Right lobe of liver (tissue), 6 donors: ENCODE measurements around the gene UBL7. TPM values are rescaled to one million over a fixed set of nuclear protein-coding genes. Genes with fewer than 3 reads are reported as not detected.

ENCODE experiments used
- ATAC-seq, 4 donors: fragments of 200-7000 bp; cut with Tn5 transposase; one replicate each; pipeline ENCODE4 v1.9.1; 2020; ENCODE audit warnings: mild to moderate bottlenecking in 4 of 4, moderate library complexity in 4 of 4
- DNase-seq, 3 donors: peaks; one replicate each; pipeline ENCODE4 v3.0.0-alpha.2; 2020
- H3K27ac ChIP-seq, 3 donors: fragments of 200-600 bp; one replicate each; pipeline ENCODE4 v1.8.0; 2022
- H3K27me3 ChIP-seq, 2 donors: fragments of 200-600 bp; one replicate each; pipeline ENCODE4 v1.8.0; 2022
- H3K36me3 ChIP-seq, 4 donors: fragments of 200-600 bp; sonication (generic) in 1 of 4; one replicate each; pipeline versions ENCODE4 v1.5.1 to v1.8.0; 2017 to 2022; ENCODE audit warnings: control low read depth in 1 of 4
- H3K4me1 ChIP-seq, 4 donors: fragments of 200-600 bp; sonication (generic) in 1 of 4; one replicate each; pipeline versions ENCODE4 v1.5.1 to v1.8.0; 2017 to 2022; ENCODE audit warnings: control low read depth in 1 of 4
- H3K4me3 ChIP-seq, 3 donors: fragments of 200-600 bp; one replicate each; pipeline ENCODE4 v1.8.0; 2022
- H3K9me3 ChIP-seq, 4 donors: fragments of 200-600 bp; sonication (generic) in 1 of 4; one replicate each; pipeline versions ENCODE4 v1.5.1 to v1.8.0; 2017 to 2022; ENCODE audit warnings: control low read depth in 1 of 4
- CTCF ChIP-seq, 4 donors: fragments of 200-600 bp in 3 of 4; fragments of 450-650 bp in 1 of 4; IDR thresholded peaks; one replicate each; pipeline versions ENCODE4 v1.5.1 to v1.8.0; 2016 to 2022; ENCODE audit warnings: antibody characterized with exemption in 4 of 4, mild to moderate bottlenecking in 2 of 4
- POLR2A ChIP-seq: fragments of 450-650 bp; IDR thresholded peaks from one replicate; pipeline ENCODE4 v1.6.1; 2017; ENCODE audit warnings: antibody characterized with exemption, mild to moderate bottlenecking
- WGBS: methylation state at CpG from one replicate; pipeline ENCODE4 v1.1.6; 2018; ENCODE audit warnings: low coverage, low lambda C conversion rate; ENCODE audit not compliant: insufficient coverage; ENCODE audit errors: missing lambda C conversion rate; 5-methylcytosine and 5-hydroxymethylcytosine counted together
- intact Hi-C, 2 donors: fragments of 100-400 bp; cut with DNase I; formaldehyde crosslinking; loops; one replicate each; pipeline versions ENCODE4 v1.11.2 to v1.14.1; 2022
- total RNA-seq, 6 experiments: library from RNA; depleted of rRNA in 2 of 6; stranded (reverse); fragments of >200 nt in 2 of 6; fragmentation: NEBNext Ultra II Directional in 3 of 6; extraction: Animal tissue kit (Norgen Biotek cat#: 25700) in 3 of 6; gene quantifications; one replicate each; pipeline versions ENCODE4 v1.1.0 to v1.2.4, GENCODE V29; 2016 to 2023
- donor health status: DM: no; HTN: yes; CAD: no.
- donor health status: DM: no; HTN: no; CAD: no.
- donor health status: DM: no; HTN: no; CAD: no.
- donor health status: DM: no; HTN: yes; CAD: no.
- donor health status: DM: no; HTN: yes; CAD: no.

Gene UBL7
- total RNA-seq, 6 experiments from 2014 or later = 14.8 to 38.0 (median 17.3) TPM

GRCh38 chr15:74417225-74417624, 43.7 kb downstream of the UBL7 start:
- DNase-seq (no peak), ATAC-seq (no peak)
- H3K36me3 ChIP-seq = no peaks in the 10 kb centered on the region
- intact Hi-C loops = no loop called here
- no peak for TF ChIP-seq CTCF (IDR thresholded peaks at IDR 0.05)
- TF ChIP-seq POLR2A = no peak
- H3K9me3 ChIP-seq = no peaks in the 10 kb centered on the region
- H3K27ac ChIP-seq = no peak overlapping the region
- no CpG with 5 or more reads among the region's 13 CpGs for WGBS
- H3K27me3 ChIP-seq = no peaks in the 10 kb centered on the region
- H3K4me1 ChIP-seq = no peaks in the 10 kb centered on the region
- no peak overlapping the region for H3K4me3 ChIP-seq

- ATAC-seq = no peak
- 85% methylated on average over 8 of the region's 19 CpGs for WGBS
Observed at GRCh38 chr15:74415966-74416916, 44.7 kb downstream of the UBL7 start.

GRCh38 chr15:74414603-74415338, 46.2 kb downstream of the UBL7 start:
- intact Hi-C loops = no loop called here
- Histone ChIP-seq H3K4me3 (no peak overlapping the region), H3K36me3 (no peaks in the 10 kb centered on the region), H3K27ac (no peak overlapping the region), H3K4me1 (no peaks in the 10 kb centered on the region), H3K27me3 (no peaks in the 10 kb centered on the region), H3K9me3 (no peaks in the 10 kb centered on the region)
- DNase-seq (no peak), ATAC-seq (no peak)
- 83% methylated on average over 2 of the region's 12 CpGs for WGBS
- TF ChIP-seq CTCF (IDR thresholded peaks at IDR 0.05) (no peak), POLR2A (no peak)

More at GRCh38 chr15:74415966-74416916, 44.7 kb downstream of the UBL7 start:
- H3K36me3 ChIP-seq = no peaks in the 10 kb centered on the region
- no peak overlapping the region for H3K27ac ChIP-seq
- no peak overlapping the region for H3K4me3 ChIP-seq
- no peak for DNase-seq
- no peaks in the 10 kb centered on the region for H3K9me3 ChIP-seq
- H3K27me3 ChIP-seq = no peaks in the 10 kb centered on the region
- intact Hi-C loops = no loop called here
- H3K4me1 ChIP-seq = no peaks in the 10 kb centered on the region
- TF ChIP-seq CTCF (IDR thresholded peaks at IDR 0.05) = no peak
- no peak for TF ChIP-seq POLR2A

GRCh38 chr15:74414081-74414580, 46.8 kb downstream of the UBL7 start:
- no peaks in the 10 kb centered on the region for H3K27me3 ChIP-seq
- no peaks in the 10 kb centered on the region for H3K36me3 ChIP-seq
- no peak for TF ChIP-seq CTCF (IDR thresholded peaks at IDR 0.05)
- no peak for TF ChIP-seq POLR2A
- H3K27ac ChIP-seq = no peak overlapping the region
- no peaks in the 10 kb centered on the region for H3K4me1 ChIP-seq
- no peak overlapping the region for H3K4me3 ChIP-seq
- WGBS = 81% methylated on average over 4 of the region's 5 CpGs
- intact Hi-C loops = no loop called here
- H3K9me3 ChIP-seq = no peaks in the 10 kb centered on the region
- ATAC-seq (no peak), DNase-seq (no peak)
